Kidney epithelial cell (primary cell): ENCODE data around the gene DSTN. TPM values are rescaled to one million over a fixed set of nuclear protein-coding genes. Genes with fewer than 3 reads are reported as not detected.

ENCODE experiments used
- DNase-seq: peaks from one replicate; pipeline ENCODE4 v3.0.0-alpha.2; 2010; ENCODE audit warnings: low read depth
- H3K27me3 ChIP-seq: 2 replicates; pipeline ENCODE4 v1.6.0; 2011; ENCODE audit warnings: low read length; ENCODE audit not compliant: control insufficient read depth, insufficient read depth
- H3K36me3 ChIP-seq: 2 replicates; pipeline ENCODE4 v1.5.1; 2011; ENCODE audit warnings: low read length; ENCODE audit not compliant: control insufficient read depth, insufficient read depth
- H3K4me3 ChIP-seq: 2 replicates; pipeline ENCODE4 v1.5.1; 2011; ENCODE audit warnings: low read depth, mild to moderate bottlenecking, control low read depth, low read length
- CTCF ChIP-seq: IDR thresholded peaks from 2 replicates; pipeline ENCODE4 v1.5.1; 2011; ENCODE audit warnings: mild to moderate bottlenecking, moderate library complexity, low read length, control low read depth, inconsistent platforms; ENCODE audit not compliant: insufficient read depth, poor library complexity, severe bottlenecking
- total RNA-seq: library from RNA; depleted of rRNA; stranded (reverse); fragments of >200 nt; gene quantifications from 2 replicates; pipeline ENCODE4 v1.2.3, GENCODE V29; 2015

Gene DSTN
- total RNA-seq, 1 donor from 2014 or later: 255 TPM

GRCh38 chr20:17643531-17644188 is 73.8 kb downstream of the DSTN start:
- H3K4me3 ChIP-seq: no peak overlapping the region
- TF ChIP-seq CTCF: no peak
- no peak for DNase-seq
- no peaks in the 10 kb centered on the region for H3K27me3 ChIP-seq
- no peaks in the 10 kb centered on the region for H3K36me3 ChIP-seq

DNA sequence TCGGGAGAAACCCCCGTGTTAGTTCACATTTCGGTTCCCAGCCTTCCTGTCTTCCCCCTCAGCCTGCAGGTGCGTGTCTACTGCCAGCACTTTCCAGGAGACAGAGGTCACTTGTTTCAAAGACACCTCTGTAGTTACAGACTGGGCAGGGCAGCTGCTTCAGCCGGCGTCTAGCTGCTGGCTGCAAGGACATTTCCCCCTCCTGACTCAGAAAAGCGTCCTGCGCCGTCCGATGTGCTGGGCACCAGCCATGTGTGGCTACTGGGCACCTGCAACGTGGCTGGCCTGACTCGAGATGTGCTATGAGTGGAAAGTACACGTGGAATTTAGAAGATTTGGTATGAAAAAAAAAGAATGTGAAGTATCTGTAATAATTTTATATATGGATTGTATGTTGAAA is 74.6 kb downstream of the DSTN start:
- DNase-seq: no peak
- H3K36me3 ChIP-seq: no peaks in the 10 kb centered on the region
- no peaks in the 10 kb centered on the region for H3K27me3 ChIP-seq
- TF ChIP-seq CTCF: no peak
- H3K4me3 ChIP-seq: no peak overlapping the region

- H3K27me3 ChIP-seq: no peaks in the 10 kb centered on the region
- no peak for TF ChIP-seq CTCF
- no peaks in the 10 kb centered on the region for H3K36me3 ChIP-seq
- no peak for DNase-seq
- no peak overlapping the region for H3K4me3 ChIP-seq
These were observed 75.1 kb downstream of the DSTN start for GRCh38 chr20:17645010-17645409.

GRCh38 chr20:17645546-17646208 is 75.8 kb downstream of the DSTN start:
- H3K27me3 ChIP-seq: no peaks in the 10 kb centered on the region
- TF ChIP-seq CTCF: no peak
- DNase-seq: no peak
- H3K36me3 ChIP-seq: no peaks in the 10 kb centered on the region
- H3K4me3 ChIP-seq: no peak overlapping the region

- DNase-seq: no peak
- Histone ChIP-seq H3K36me3 (no peaks in the 10 kb centered on the region), H3K27me3 (no peaks in the 10 kb centered on the region), H3K4me3 (no peak overlapping the region)
- no peak for TF ChIP-seq CTCF
These were observed 76.5 kb downstream of the DSTN start for GRCh38 chr20:17646209-17646960.

DNA sequence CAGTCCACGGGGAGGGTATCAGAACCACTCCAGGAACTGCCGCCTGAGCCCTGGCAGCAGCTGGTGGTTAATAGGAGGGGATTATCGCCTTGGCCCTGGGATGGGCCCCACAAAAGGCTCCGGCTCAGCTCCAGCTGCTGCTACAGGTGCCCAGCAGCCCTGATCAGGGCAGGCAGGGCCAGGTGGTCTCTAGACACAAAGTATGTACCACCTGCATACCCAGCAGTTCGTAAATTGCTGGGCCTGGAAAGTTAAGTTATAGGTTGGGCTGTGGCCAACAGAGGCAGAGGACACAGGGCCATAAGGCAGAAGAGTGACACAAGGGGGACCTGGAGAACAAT is 77.1 kb downstream of the DSTN start:
- no peak for TF ChIP-seq CTCF
- Histone ChIP-seq H3K4me3 (no peak overlapping the region), H3K27me3 (no peaks in the 10 kb centered on the region), H3K36me3 (no peaks in the 10 kb centered on the region)
- no peak for DNase-seq
